Activated gamma-delta T cell treated with Interleukin-2 at 50 U/mL for 16 hours (primary cell): ENCODE measurements around the gene MLF2.
"Not testable (repeated sequence)": the region's sequence is repeated elsewhere in the genome, so short reads cannot be mapped to it uniquely, and the experiment has no call there.

Experiments
- DNase-seq: peaks from one replicate; pipeline ENCODE4 v3.0.0-alpha.2; 2020

Gene MLF2

DNA sequence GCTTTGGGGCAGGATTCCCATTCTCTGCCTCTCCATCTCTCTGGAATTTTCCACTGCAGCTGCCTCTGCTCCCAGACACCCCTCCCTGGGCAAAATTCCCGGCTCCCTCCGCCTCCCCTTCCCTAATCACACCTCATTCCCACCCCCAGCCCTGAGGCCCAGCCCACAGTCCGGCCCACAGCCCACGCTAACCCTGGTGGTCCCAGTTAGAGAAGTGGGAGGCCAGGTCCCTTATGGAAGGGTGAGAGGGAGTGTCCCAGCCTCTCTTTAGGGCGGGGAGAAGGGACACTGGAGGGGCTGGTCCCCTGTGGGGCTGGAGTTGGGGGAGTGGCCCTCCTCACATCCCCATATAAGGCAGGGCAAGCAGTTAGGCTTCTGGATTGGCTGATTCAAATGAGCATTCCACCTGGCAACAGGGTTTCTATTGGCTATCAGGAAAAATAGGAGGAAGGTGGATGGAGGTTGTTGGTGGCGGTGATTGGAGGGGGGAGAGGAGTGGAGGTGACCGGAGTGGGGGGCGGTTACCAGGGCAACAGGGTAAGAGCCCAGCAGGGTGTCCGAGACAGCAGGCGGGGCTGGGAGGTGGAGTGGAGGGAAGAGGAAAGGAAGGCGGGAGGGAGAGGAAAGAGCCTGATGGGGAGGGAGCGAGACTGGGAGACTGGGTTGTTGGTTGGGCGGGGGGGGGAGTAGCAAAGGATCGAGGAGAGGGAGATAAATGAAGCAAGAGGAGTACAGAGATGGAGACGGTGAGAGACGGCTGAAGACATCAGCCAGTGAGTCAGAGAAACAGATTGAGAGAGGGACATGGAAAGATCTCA is 11.3 kb upstream of the MLF2 start:
- DNase-seq: peak; percentile 43

DNA sequence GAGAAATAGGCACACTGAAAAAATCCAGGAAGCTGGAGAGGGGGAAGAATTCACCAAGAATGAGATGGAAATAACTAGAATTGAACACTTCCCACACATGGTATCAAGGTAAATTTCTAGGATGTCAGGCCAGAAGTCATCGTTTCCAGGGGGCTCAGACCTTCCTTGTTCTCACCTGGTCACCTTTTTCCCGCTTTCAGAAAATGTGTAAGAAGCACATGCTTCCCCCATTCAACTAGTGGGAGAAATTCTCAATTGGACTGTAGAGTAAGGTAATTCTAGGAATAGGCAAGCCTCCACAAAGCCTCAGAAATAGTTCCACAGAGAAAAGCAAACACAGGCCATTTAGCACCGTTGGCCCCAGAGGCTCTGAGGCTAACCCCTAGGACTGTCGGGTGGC is 10.4 kb upstream of the MLF2 start:
- DNase-seq: no peak

DNA sequence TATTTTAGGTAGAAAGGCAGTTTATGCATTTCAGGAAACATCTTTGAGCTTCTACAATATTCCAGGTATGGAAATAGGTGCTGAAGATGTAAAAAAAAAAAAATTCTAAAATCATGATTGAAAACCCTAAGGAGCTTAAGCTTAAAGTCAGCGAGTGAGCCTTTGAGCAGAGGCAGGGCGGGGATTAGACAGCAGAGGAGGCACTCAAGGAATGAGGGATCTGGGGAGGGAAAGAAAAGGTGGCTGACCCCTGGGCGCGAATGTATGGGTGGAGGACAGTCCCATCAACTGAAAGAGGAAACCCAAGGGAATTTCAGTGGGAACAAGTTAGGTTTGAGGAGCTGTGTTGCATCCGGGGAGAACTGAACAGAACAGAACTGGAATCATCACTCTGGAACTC is 6.8 kb upstream of the MLF2 start:
- no peak for DNase-seq

- DNase-seq: no peak
Observed at GRCh38 chr12:6758506-6759095, 5.7 kb upstream of the MLF2 start.

- no peak for DNase-seq
Observed at GRCh38 chr12:6757028-6757690, 4.2 kb upstream of the MLF2 start.

GRCh38 chr12:6754411-6754810 is 1.5 kb upstream of the MLF2 start:
- no peak for DNase-seq

DNA sequence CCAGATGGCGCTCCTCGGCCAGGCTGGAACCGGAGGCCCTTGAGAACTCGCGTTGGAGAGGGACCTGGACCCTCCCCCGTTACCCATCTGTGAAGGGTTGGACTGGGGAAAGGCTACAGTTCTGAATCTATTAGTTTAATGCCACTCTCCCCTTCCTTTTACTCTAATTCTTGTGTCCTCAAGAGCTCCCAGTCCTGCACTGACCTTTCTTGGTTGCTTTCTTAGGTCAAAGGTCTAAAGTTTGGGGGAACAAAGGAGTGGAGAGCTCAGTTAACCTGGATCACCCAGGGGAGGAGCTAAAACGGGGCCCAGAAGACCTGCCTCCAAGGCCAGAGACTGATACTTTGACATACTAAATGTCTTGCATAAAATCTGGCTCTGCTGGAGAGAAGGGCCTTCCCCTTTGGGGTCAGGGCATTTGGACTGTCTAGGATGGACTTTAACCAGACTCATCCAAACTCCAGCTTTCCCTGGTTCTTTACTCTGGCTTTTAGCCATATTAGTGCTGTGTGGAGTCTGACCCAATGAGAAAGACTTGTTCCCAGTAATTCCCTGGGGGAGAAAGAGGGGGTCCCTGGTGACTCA is 923 bp upstream of the MLF2 start:
- no peak for DNase-seq

GRCh38 chr12:6752167-6752920 is 597 bp downstream of the MLF2 start:
- DNase-seq: no peak

DNA sequence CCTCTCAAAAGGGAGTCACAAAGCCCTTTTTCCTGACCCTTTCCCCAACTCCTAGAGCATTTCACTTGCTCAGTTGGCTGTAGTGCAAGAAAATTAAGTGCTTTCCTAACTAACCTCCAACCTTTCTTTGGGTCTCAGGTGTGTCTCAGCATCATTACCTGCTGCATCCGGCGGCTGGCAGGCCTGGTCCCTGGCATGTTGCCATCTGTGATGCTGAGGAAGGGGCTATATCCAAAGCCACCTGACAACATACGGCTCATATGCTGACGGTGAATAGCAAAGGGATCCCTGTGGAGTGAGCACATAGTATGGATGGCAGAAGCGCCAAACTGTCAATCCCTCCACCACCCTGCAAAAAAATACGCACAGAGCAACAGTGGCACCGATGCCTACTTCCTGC is 1.2 kb downstream of the MLF2 start:
- no peak for DNase-seq

- no peak for DNase-seq
Observed at GRCh38 chr12:6750506-6750905, 2.4 kb downstream of the MLF2 start.

DNA sequence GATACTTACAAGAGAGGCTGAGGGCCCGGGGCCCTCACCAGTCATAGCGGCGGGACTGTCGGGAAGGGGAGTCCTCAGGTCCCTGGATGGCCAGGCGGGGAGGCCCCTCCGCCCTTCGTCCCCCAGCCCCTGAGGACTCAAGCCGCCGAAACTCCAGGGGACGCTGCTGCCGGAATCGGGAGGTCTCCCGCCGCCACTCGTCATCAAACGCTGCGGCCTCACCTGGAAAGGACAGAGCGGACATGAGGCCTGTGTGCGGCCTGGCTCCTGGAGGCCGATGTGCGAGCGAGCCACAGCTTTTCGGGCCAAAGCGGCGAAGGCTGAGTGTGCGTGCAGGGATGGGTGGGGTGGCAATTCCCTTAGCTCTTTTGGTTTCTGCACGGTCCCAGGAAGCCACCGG is 4.2 kb downstream of the MLF2 start:
- DNase-seq: no peak

GRCh38 chr12:6747216-6747615 is 5.7 kb downstream of the MLF2 start:
- no peak for DNase-seq

DNA sequence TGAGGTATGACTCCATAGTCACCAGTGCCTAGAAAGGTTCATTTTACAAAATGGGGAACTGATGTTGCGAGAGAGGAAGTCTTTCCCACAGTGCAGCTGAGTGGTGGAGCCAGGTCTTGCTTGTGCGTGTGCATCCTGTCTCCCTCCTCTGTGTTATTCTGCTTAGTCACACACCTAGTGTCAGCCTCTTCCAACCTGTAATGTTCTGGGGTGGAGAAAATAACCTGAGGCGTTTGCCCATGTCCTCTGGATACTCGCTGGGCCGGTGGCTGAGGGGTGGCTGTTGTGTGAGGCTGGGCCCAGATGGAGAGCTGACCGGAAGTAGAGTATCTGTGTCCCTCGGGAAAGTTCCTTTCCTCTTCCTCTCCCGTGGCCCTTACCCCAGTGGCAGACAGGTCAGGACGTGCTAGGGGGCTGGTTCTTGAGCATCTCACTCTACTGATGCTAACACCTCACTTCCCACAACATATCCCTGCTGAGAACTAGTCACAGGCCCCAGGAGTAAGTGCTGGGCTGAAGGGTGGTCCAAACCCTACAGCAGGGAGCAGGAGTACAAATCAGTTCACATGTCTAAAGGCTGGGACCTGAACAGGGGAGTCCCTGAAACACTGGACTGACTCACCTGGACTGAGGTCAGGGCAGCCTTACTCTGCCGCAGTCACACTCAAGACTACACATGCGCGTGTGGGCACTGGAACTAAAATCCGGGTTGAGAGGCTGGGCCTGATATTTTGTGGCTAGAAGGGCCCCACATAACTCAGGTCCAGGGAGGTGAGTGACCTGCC is 7.0 kb downstream of the MLF2 start:
- DNase-seq: no peak

DNA sequence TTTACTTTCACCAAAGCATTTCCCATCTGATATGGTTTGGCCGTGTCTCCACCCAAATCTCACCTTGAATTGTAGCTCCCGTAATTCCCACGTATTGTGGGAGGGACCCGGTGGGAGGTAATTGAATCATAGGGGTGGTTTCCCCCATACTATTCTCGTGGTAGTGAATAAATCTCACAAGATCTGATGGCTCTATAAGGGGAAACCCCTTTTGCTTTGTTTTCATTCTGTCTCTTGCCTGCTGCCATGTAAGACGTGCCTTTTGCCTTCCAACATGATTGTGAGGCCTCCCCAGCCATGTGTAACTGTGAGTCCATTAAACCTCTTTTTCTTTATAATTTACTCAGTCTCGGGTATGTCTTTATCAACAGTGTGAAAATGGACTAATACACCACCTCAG is 9.6 kb downstream of the MLF2 start:
- not testable (repeated sequence) for DNase-seq

DNA sequence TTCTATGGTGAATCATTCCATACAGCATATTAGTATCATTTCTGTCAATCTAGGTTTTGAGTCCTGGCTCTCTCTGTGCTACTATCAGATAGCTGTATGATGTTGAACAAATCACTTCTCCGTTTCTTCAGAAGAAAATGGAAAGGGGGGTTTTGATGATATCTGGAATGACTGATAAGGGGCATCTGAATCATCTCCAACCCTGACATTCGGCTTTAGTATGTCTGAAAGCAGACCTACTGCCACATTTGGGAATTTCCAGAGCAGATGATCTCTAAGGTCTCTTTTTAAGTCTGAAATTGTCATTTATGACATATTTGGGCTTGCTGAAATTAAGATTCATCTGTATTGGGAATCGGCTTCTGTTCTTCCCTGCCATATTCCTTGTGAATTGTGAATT is 10.1 kb downstream of the MLF2 start:
- no peak for DNase-seq

GRCh38 chr12:6742080-6742479 is 10.9 kb downstream of the MLF2 start:
- DNase-seq: not testable (repeated sequence)

DNA sequence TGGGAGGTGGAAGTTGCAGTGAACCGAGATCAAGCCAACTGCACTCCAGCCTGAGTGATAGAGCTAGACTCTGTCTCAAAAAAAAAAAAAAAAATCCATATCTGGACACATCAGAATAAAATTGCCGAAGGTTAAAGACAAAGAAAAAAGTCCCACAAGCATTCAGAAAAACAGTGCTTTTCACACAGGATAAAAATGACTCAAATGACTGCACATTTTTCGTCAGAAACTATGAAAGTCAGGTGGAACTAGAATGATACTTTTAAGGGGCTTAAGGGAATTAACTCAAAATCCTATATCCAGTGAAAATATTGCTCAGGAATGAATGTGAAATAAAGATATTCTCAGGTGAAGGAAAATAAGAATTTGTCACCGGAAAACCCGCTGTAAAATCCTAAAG is 16.2 kb downstream of the MLF2 start:
- DNase-seq: no peak

DNA sequence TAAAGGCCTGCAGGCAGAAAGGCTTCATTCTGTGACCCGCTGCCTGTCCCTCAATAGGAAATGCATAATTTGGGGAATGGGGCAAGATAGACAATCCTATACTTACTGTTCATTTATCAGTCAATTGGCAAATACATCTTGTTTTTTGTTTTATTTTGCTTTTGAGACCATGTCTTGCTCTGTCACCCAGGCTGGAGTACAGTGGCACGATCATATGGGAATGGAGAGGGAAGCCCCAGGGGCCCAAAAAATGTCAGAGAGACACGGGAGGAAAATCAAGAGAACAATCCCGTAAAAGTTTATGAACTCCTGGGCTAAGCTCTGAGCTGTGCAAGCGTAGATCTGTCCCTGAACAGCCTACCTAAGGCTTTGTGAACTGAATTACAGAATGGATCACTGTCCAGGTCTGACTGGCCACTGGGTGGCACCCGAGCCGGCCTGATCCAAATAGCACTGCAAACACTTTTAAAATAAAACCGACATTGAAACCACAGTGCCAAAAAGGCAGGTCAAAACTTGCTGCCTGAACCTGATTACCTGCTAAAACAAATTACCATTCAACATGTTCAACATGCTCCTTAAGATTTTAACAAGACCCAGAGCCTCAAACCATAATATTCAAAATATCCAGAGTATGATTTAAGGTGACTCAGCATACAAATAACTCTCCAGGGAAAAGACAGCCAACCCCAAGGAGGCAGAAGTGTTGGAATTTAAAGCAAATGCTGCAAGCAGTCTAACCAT is 17.3 kb downstream of the MLF2 start:
- peak; percentile 32 for DNase-seq

GRCh38 chr12:6734506-6735387 is 18.2 kb downstream of the MLF2 start:
- no peak for DNase-seq

DNA sequence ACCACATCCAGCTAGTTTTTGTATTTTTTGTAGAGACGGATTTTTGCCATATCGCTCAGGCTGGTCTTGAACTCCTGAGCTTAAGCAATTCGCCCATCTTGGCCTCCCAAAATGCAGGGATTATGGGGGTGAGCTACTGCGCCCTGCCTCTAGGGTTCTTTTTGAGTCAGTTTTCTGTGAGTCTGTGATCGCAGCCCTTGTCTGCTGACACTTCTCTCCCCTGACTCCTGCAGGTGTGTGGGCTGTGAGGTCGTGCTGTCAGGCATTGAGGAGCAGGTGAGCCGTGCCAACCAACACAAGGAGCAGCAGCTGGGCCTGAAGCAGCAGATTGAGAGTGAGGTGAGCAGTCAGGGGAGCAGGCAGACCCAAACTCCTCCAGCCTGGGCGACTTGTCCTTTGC is 22.8 kb downstream of the MLF2 start:
- DNase-seq: no peak
